BE2C (cell line): ENCODE results near the gene ISOC2. TPM values are rescaled to one million over a fixed set of nuclear protein-coding genes. Genes with fewer than 3 reads are reported as not detected.
A peak's percentile ranks its signal among the peaks of the same experiment; 100 is the strongest.

Experiments
- DNase-seq: peaks from one replicate; pipeline ENCODE4 v3.0.0-alpha.2; 2020
- H3K27me3 ChIP-seq: fragments of 250-450 bp; sonication (Bioruptor Pico); 2 replicates; pipeline ENCODE4 v1.5.1; 2020; ENCODE audit warnings: mild to moderate bottlenecking
- H3K36me3 ChIP-seq: fragments of 250-450 bp; sonication (Bioruptor Pico); 2 replicates; pipeline ENCODE4 v1.5.1; 2020; ENCODE audit warnings: mild to moderate bottlenecking
- H3K4me1 ChIP-seq: fragments of 250-450 bp; sonication (Bioruptor Pico); 2 replicates; pipeline ENCODE4 v1.5.1; 2020
- H3K4me3 ChIP-seq: 2 replicates; pipeline ENCODE4 v1.5.1; 2011; ENCODE audit warnings: low read depth, low read length
- H3K9me3 ChIP-seq: fragments of 250-450 bp; sonication (Bioruptor Pico); 2 replicates; pipeline ENCODE4 v1.5.1; 2020
- CTCF ChIP-seq: IDR thresholded peaks from 2 replicates; pipeline ENCODE4 v1.5.1; 2012; ENCODE audit warnings: mild to moderate bottlenecking, low read depth, low read length
- polyA plus RNA-seq: library from polyadenylated mRNA; unstranded; fragments of >200 nt; gene quantifications from one replicate; pipeline ENCODE4 v1.2.1, GENCODE V29; 2012; ENCODE audit warnings: low read depth, missing spikeins; ENCODE audit not compliant: insufficient read length, insufficient read depth

Gene ISOC2
- 60.2 TPM for polyA plus RNA-seq

- TF ChIP-seq CTCF: no peak
- H3K27me3 ChIP-seq: no peaks in the 10 kb centered on the region
- H3K9me3 ChIP-seq: no peaks in the 10 kb centered on the region
- H3K4me3 ChIP-seq: peak within 1 kb of the TSS; percentile 79
- H3K36me3 ChIP-seq: no peaks in the 10 kb centered on the region
- peaks cover 10% of the 10 kb centered on the region for H3K4me1 ChIP-seq
- DNase-seq: peak; percentile 100
Measured at GRCh38 chr19:55461259-55461973, at the start of gene ISOC2. TSS of gene ISOC2 (minus strand) at chr19:55461642. CDS start at chr19:55456486, 5,156 bp downstream.

GRCh38 chr19:55508120-55508519, 46.7 kb upstream of the ISOC2 start:
- Histone ChIP-seq H3K4me1 (no peaks in the 10 kb centered on the region), H3K36me3 (no peaks in the 10 kb centered on the region), H3K4me3 (no peak overlapping the region), H3K9me3 (peaks cover 4% of the 10 kb centered on the region), H3K27me3 (no peaks in the 10 kb centered on the region; the same call in none of the 2 replicates)
- no peak for TF ChIP-seq CTCF
- no peak for DNase-seq

- no peaks in the 10 kb centered on the region for H3K36me3 ChIP-seq
- H3K9me3 ChIP-seq: peaks cover 4% of the 10 kb centered on the region
- H3K27me3 ChIP-seq: no peaks in the 10 kb centered on the region
- DNase-seq: no peak
- no peak overlapping the region for H3K4me3 ChIP-seq
- TF ChIP-seq CTCF: no peak
- no peaks in the 10 kb centered on the region for H3K4me1 ChIP-seq
Measured at GRCh38 chr19:55504981-55505380, 43.5 kb upstream of the ISOC2 start.

GRCh38 chr19:55504252-55504603, 42.8 kb upstream of the ISOC2 start:
- H3K4me3 ChIP-seq: no peak overlapping the region

GRCh38 chr19:55503502-55504251, 42.2 kb upstream of the ISOC2 start:
- Histone ChIP-seq H3K9me3 (peaks cover 4% of the 10 kb centered on the region), H3K36me3 (no peaks in the 10 kb centered on the region), H3K4me1 (no peaks in the 10 kb centered on the region), H3K27me3 (no peaks in the 10 kb centered on the region), H3K4me3 (peak overlapping the region; percentile 34; the same call in 1 of the 2 replicates)
- DNase-seq: peak; percentile 95
- TF ChIP-seq CTCF: peak; percentile 90

More at GRCh38 chr19:55504252-55504603, 42.8 kb upstream of the ISOC2 start:
- Histone ChIP-seq H3K36me3 (no peaks in the 10 kb centered on the region), H3K4me1 (no peaks in the 10 kb centered on the region), H3K27me3 (no peaks in the 10 kb centered on the region), H3K9me3 (peaks cover 4% of the 10 kb centered on the region)
- no peak for DNase-seq
- no peak for TF ChIP-seq CTCF

GRCh38 chr19:55503157-55503501, 41.7 kb upstream of the ISOC2 start:
- DNase-seq: no peak
- no peak for TF ChIP-seq CTCF
- Histone ChIP-seq H3K36me3 (no peaks in the 10 kb centered on the region), H3K4me1 (no peaks in the 10 kb centered on the region), H3K9me3 (peaks cover 4% of the 10 kb centered on the region), H3K27me3 (no peaks in the 10 kb centered on the region), H3K4me3 (no peak overlapping the region)
